Fibroblast of lung (primary cell): Measurements from ENCODE around the gene PCDHB9. TPM values are rescaled to one million over a fixed set of nuclear protein-coding genes. Genes with fewer than 3 reads are reported as not detected.
"Not testable (repeated sequence)": the region's sequence is repeated elsewhere in the genome, so short reads cannot be mapped to it uniquely, and the experiment has no call there.

Experiments
- DNase-seq, 2 donors: peaks; one replicate each; pipeline versions ENCODE4 v3.0.0 to v3.0.0-alpha.2; 2010; ENCODE audit warnings: low read depth in 2 of 2
- H2AFZ ChIP-seq: 2 replicates; pipeline ENCODE4 v1.5.1; 2012; ENCODE audit warnings: low read length, control low read depth, inconsistent platforms
- H3K27ac ChIP-seq: 2 replicates; pipeline ENCODE4 v1.5.1; 2011; ENCODE audit warnings: low read length, control low read depth; ENCODE audit not compliant: insufficient read depth
- H3K27me3 ChIP-seq: 2 replicates; pipeline ENCODE4 v1.5.1; 2011; ENCODE audit warnings: mild to moderate bottlenecking, low read length; ENCODE audit not compliant: control insufficient read depth, insufficient read depth
- H3K36me3 ChIP-seq: 2 replicates; pipeline ENCODE4 v1.5.1; 2011; ENCODE audit warnings: low read length; ENCODE audit not compliant: control insufficient read depth, insufficient read depth
- H3K4me1 ChIP-seq: 2 replicates; pipeline ENCODE4 v1.5.1; 2011; ENCODE audit warnings: low read length; ENCODE audit not compliant: control insufficient read depth, insufficient read depth; ENCODE audit errors: extremely low read depth
- H3K4me2 ChIP-seq: 2 replicates; pipeline ENCODE4 v1.5.1; 2011; ENCODE audit warnings: low read length, control low read depth; ENCODE audit not compliant: insufficient read depth; ENCODE audit errors: extremely low read depth
- H3K4me3 ChIP-seq, 4 experiments: fragments of 200-600 bp in 1 of 4; sonication (generic) in 1 of 4; replicated peaks in 1 of 4; 2 replicates each; pipeline ENCODE4 v1.5.1; 2011 to 2016; ENCODE audit warnings: low read length in 4 of 4, low read depth in 3 of 4, mild to moderate bottlenecking in 3 of 4, control low read depth in 2 of 4, inconsistent platforms in 1 of 4, mixed read lengths in 1 of 4; ENCODE audit not compliant: insufficient read depth in 1 of 4; ENCODE audit errors: control extremely low read depth in 1 of 4
- H3K79me2 ChIP-seq: 2 replicates; pipeline ENCODE4 v1.5.1; 2012; ENCODE audit warnings: mild to moderate bottlenecking, low read length, inconsistent platforms; ENCODE audit not compliant: control insufficient read depth, insufficient read depth
- H3K9ac ChIP-seq: 2 replicates; pipeline ENCODE4 v1.5.1; 2011; ENCODE audit warnings: mild to moderate bottlenecking, low read length, control low read depth; ENCODE audit not compliant: insufficient read depth
- H3K9me3 ChIP-seq: 2 replicates; pipeline ENCODE4 v1.5.1; 2012; ENCODE audit warnings: low read depth, low read length; ENCODE audit not compliant: control insufficient read depth, insufficient read depth
- H4K20me1 ChIP-seq: 2 replicates; pipeline ENCODE4 v1.5.1; 2011; ENCODE audit warnings: low read length; ENCODE audit not compliant: control insufficient read depth, insufficient read depth; ENCODE audit errors: extremely low read depth
- EZH2 ChIP-seq: IDR thresholded peaks from 2 replicates; pipeline ENCODE4 v1.5.1; 2012; ENCODE audit warnings: low read length, control low read depth, mild to moderate bottlenecking; ENCODE audit errors: missing control alignments
- polyA plus RNA-seq, 2 donors: library from polyadenylated mRNA; depleted of rRNA in 1 of 2; stranded (reverse) in 1 of 2; unstranded in 1 of 2; fragments of >200 nt; gene quantifications; 2 replicates each; pipeline ENCODE4 v1.2.1, GENCODE V29; 2011 to 2012; ENCODE audit warnings: missing spikeins in 1 of 2
- total RNA-seq: library from RNA; depleted of rRNA; stranded (reverse); fragments of >200 nt; gene quantifications from 2 replicates; pipeline ENCODE4 v1.2.1, GENCODE V29; 2014
- TF ChIP-seq, protein P1 (sequence below), 2 donors: IDR thresholded peaks in 1 of 2; conservative IDR thresholded peaks in 1 of 2; 1 replicate in 1 of 2; 2 replicates in 1 of 2; pipeline ENCODE4 v1.5.1; 2011 to 2012; ENCODE audit warnings: low read length in 2 of 2, control low read depth in 1 of 2, inconsistent platforms in 1 of 2, low read depth in 1 of 2, mild to moderate bottlenecking in 1 of 2

PCDHB9 gene
- total and polyA plus RNA-seq, 2 donors (not counting 1 experiment from before 2014, with no cell fraction given) = 0.82 to 0.99 TPM

GRCh38 chr5:141189131-141189530 is 2.2 kb downstream of the PCDHB9 start:
- not testable (repeated sequence) for H2AFZ ChIP-seq, H3K27me3 ChIP-seq, DNase-seq, H3K9ac ChIP-seq, H3K4me3 ChIP-seq, H3K79me2 ChIP-seq, H4K20me1 ChIP-seq, H3K4me2 ChIP-seq, H3K36me3 ChIP-seq, H3K27ac ChIP-seq, H3K4me1 ChIP-seq, H3K9me3 ChIP-seq

GRCh38 chr5:141192110-141192725 is 5.3 kb downstream of the PCDHB9 start, which contains the start of gene PCDHB10:
Gene PCDHB10, plus strand, starts transcription at chr5:141192353. Its CDS starts 200 bp downstream, at chr5:141192553.
- H3K9ac ChIP-seq = no peak within 1 kb of the TSS
- H3K36me3 ChIP-seq = no peaks in the 10 kb centered on the region
- no peaks in the 10 kb centered on the region for H3K79me2 ChIP-seq
- H3K27me3 ChIP-seq = no peaks in the 10 kb centered on the region
- DNase-seq = peak; percentile 8 to 9
- TF ChIP-seq, protein P1, sequence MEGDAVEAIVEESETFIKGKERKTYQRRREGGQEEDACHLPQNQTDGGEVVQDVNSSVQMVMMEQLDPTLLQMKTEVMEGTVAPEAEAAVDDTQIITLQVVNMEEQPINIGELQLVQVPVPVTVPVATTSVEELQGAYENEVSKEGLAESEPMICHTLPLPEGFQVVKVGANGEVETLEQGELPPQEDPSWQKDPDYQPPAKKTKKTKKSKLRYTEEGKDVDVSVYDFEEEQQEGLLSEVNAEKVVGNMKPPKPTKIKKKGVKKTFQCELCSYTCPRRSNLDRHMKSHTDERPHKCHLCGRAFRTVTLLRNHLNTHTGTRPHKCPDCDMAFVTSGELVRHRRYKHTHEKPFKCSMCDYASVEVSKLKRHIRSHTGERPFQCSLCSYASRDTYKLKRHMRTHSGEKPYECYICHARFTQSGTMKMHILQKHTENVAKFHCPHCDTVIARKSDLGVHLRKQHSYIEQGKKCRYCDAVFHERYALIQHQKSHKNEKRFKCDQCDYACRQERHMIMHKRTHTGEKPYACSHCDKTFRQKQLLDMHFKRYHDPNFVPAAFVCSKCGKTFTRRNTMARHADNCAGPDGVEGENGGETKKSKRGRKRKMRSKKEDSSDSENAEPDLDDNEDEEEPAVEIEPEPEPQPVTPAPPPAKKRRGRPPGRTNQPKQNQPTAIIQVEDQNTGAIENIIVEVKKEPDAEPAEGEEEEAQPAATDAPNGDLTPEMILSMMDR (conservative IDR thresholded peaks at IDR 0.05 in 1 of 2, IDR thresholded peaks at IDR 0.05 in 1 of 2; ENCODE audit: low read depth in 1 of 2, low read length in 2 of 2) = peak; percentile 15 to 28
- TF ChIP-seq EZH2 = no peak
- H2AFZ ChIP-seq = no peak within 1 kb of the TSS
- H4K20me1 ChIP-seq = no peaks in the 10 kb centered on the region
- H3K4me3 ChIP-seq = peak within 1 kb of the TSS in 2 of 4 experiments; percentile 3 to 11
- no peaks in the 10 kb centered on the region for H3K9me3 ChIP-seq
- no peaks in the 10 kb centered on the region for H3K4me1 ChIP-seq
- H3K4me2 ChIP-seq = no peak within 1 kb of the TSS
- no peak within 1 kb of the TSS for H3K27ac ChIP-seq

GRCh38 chr5:141194332-141194731 is 7.4 kb downstream of the PCDHB9 start:
- not testable (repeated sequence) for H3K4me3 ChIP-seq, H3K4me2 ChIP-seq, H3K36me3 ChIP-seq, H3K9ac ChIP-seq, DNase-seq, H3K27ac ChIP-seq, H3K4me1 ChIP-seq, H3K9me3 ChIP-seq, H3K79me2 ChIP-seq, H2AFZ ChIP-seq, H3K27me3 ChIP-seq, H4K20me1 ChIP-seq

- TF ChIP-seq EZH2 = no peak
- TF ChIP-seq, protein P1 (conservative IDR thresholded peaks at IDR 0.05 in 1 of 2, IDR thresholded peaks at IDR 0.05 in 1 of 2; ENCODE audit: low read depth in 1 of 2, low read length in 2 of 2) = no peak
- H3K27ac ChIP-seq = no peak overlapping the region
These were observed 9.4 kb downstream of the PCDHB9 start for GRCh38 chr5:141196363-141196762.

More at GRCh38 chr5:141196363-141196762, 9.4 kb downstream of the PCDHB9 start:
- H3K36me3 ChIP-seq = no peaks in the 10 kb centered on the region
- H3K9me3 ChIP-seq = no peaks in the 10 kb centered on the region
- H3K9ac ChIP-seq = no peak overlapping the region
- no peaks in the 10 kb centered on the region for H3K4me1 ChIP-seq
- no peak for DNase-seq
- no peaks in the 10 kb centered on the region for H3K27me3 ChIP-seq
- H2AFZ ChIP-seq = no peak overlapping the region
- H3K79me2 ChIP-seq = no peaks in the 10 kb centered on the region
- H3K4me2 ChIP-seq = no peak overlapping the region
- no peak overlapping the region for H3K4me3 ChIP-seq
- H4K20me1 ChIP-seq = no peaks in the 10 kb centered on the region
